ENCODE data around the gene MYO1A.
"Not testable (repeated sequence)": the region's sequence is repeated elsewhere in the genome, so short reads cannot be mapped to it uniquely, and the experiment has no call there.

MYO1A gene

DNA sequence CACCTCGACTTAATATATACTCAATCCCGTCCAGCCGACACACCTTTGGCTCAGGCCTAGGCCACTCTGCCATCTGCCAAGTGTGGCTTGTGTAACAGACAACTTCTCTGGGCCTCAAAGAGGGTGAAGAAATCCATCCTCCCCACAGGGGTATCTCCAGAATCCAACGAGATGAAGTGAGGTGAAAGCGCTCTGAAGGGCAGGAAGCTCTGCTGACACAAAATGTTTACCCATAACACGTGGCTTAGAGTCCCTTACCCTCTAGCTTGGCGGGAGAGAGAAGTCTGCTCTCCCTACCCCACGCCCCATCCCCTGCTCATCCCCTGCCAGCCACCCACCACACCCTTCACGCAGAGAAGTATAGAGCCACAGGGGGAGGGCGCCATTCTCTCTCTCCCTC lies 56.6 kb downstream of the MYO1A start:
- no peak for DNase-seq (ENCODE audit: low spot score)

DNA sequence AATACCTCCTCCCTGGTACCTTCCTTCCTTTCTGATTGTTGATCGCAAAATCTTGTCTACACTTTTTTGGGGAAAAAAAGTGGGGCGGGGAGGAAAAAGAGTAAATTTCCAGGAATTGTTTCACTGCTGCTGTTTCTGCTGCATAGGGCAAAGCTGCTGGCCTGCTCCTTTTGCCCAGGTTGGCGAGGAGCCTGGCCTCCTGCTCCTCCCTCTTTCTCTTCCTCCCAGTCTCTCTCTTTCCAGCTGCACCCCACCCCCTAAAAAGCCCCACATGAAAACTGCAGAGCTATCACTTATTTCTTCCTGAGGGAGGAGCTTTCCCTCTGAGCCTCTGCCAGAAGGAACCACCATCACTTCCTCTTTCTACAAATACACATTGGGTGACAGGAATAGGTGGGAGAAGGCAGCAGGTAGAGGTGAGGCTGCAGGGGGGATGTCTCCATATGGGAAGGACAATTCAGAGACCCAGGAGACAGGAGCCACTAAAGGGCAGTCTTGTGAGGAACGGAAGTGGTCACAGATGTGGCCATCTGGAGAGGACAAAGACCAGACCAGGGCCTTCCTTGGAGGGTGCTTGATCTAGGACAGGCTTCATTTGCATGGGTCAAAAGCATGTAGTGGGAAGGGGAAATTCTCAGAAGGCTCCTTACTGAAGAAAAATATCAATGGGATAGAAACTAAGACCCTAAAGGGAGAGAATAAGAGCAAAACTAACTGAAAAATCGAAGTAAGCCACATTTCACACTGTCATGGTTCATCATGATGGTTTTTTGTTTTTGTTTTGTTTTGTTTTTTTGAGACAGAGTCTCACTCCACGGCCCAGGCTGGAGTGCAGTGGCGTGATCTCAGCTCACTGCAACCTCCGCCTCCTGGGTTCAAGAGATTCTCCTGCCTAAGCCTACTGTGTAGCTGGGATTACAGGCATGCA lies 58.3 kb downstream of the MYO1A start:
- no peak for DNase-seq (ENCODE audit: low spot score)

DNA sequence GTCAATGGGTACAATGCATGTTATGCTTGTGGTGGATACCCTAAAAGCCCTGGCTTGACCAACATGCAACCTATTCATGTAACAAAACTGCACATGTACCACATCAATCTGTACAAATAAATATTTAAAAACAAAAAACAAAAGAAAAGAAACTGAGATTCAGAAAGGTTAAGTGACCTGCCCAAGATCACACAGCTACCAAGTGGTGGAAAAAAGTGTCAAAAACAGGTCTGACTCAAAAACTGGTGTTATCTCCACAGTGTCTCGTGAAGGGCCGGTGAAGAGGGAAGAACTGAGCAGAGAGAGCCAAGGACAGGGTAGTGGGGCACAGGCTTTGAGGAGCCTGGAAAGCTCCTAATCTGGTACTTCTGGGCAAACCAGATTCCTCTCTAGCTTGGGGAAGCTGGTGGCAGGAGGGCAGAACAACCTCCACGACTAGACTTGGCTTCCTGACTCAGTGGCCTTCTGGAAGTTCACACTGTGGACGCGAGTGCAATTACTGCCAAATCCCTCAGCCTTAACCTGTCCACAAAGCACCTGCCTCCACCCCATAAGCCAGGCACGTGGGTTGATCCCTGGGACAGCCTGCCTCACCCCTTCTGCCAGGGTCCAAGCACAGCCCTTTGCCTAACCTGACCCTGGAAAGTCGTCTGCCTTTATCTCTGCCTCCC lies 59.1 kb downstream of the MYO1A start:
- DNase-seq (ENCODE audit: low spot score), result no peak

DNA sequence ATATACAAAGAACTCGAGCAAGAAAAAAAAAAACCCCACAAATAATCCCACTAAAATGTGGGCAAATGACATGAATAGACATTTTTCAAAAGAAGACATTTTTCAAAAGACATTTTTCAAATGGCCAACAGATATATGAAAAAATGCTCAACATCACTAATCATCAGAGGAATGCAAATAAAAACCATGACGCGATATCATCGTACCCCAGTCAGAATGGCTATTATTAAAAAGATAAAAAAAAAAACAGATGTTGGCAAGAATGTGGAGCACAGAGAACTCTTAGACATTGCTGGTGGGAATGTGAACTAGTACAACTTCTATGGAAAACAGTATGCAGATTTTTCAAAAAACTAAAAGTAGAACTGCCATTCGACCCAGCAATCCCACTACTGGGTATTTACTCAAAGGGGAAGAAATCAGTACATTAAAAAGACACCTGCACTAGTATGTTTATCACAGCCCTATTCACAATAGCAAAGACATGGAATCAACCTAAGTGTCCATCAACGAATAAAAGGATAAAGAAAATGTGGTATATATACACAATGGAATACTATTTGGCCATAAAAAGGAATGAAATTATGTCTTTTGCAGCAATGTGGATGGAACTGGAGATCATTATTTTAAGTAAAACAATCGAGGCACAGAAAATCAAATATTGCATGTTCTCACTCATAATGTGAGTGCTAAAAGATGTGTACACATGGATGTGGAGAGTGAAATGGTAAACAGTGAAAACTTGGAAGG lies 59.9 kb downstream of the MYO1A start:
- DNase-seq (ENCODE audit: low spot score), result no peak

DNA sequence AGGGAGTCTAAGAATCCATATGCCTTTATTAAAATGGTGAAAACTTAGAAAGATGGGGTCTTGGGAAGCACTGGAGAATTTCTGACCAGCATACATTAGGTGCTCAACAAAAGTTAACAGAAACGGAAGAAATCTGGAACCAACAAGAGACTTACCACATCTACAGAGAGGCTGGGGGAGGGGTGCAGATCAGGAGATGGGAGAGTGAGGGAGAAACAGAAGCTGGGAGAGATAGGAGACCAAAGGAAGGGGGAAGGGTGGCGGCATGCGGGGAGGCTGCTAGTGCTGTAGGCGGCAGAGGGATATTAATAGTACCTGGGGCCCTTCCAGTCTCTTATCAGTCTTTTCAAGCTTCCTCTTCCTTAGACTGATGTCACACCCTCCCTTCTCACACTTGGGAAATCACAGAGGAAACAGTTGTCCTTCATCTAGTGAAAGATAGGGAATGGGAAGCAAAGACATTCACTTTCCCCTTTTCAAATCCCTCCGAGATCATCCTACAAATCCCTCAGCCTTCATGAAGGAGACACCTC lies 61.7 kb downstream of the MYO1A start:
- DNase-seq (ENCODE audit: low spot score), result no peak

DNA sequence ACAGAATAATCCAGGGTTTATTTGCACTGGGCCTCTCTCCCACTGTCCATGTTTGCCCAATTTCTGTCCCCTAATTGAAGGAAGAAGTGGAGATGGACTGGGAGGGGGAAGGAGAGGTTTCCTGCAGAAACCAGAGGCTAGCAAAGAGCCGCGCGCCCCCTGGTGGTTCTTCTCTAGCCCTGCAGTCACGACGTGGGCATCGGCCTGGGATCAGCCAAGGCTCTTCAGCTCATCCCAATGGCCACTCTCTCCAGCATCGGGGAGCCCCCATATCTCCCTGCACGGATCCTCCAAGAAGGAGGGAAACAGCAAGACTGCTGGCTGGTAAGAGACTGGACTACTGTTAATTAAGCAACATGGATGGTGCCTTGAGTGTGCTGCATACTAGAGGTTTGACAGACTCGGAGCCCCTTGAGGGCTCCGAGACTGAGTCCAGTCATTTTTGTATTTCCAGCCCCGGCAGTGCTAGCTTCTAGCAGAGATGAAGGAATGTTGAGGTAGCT lies 62.3 kb downstream of the MYO1A start:
- peak; percentile 87 for DNase-seq (ENCODE audit: low spot score)

DNA sequence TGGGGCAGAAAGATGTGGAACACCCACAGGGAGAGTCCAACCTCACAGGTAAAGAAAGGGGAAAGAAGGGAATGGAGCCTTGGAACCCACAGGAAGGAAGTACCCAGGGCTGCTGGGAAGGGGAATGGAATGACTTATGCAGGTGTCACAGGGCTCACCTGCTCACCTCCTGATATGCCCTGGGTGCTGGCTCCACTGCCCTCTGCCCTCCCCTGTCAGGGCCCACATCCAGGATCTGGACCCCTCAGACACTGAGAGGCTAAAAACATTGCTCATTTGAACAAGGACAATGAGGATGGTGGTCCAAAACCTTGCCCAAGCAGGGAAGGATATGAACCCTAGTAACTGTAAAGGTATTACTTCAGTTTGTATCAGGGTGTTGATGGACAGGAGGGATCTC lies 62.9 kb downstream of the MYO1A start:
- DNase-seq (ENCODE audit: low spot score), result no peak

DNA sequence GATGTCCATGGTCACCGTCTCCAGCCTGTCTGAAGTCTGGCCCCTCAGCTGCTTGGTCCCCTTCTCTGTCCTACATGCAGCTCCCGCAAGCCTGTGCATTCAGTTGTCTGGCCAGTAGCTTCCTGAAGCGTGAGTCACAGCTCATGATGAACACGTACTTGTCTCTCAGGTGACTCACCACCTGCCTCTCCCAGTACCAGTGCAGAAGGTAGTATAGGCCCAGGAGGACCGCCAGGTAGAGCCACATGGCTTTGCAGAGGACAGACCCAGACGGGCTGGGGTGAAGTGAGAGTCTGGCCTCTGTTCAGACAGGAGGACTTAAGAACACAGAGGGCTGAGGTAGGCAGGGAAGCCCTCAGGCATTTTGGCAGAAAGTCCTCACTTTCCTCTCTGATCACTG lies 64.2 kb downstream of the MYO1A start:
- DNase-seq (ENCODE audit: low spot score), result peak; percentile 86

DNA sequence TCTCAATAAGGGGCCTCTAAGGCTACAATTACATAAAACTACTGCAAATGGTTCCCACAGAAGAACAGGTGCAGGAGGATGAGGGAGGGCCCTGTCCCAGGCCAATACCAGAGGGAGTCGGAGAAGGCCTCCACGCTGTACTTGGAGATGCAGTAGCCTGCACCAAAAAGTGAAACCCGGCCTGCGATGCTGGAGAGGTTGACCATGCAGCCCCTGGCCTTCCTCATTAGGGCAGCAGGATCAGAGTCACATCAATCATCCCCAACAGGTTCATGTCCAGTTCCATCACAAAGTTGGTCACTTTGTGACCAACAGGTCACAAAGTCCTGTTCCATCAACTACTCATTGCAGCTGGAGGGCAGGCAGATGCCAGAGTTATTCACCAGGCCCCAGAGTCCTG lies 66.5 kb downstream of the MYO1A start:
- no peak for DNase-seq (ENCODE audit: low spot score)

DNA sequence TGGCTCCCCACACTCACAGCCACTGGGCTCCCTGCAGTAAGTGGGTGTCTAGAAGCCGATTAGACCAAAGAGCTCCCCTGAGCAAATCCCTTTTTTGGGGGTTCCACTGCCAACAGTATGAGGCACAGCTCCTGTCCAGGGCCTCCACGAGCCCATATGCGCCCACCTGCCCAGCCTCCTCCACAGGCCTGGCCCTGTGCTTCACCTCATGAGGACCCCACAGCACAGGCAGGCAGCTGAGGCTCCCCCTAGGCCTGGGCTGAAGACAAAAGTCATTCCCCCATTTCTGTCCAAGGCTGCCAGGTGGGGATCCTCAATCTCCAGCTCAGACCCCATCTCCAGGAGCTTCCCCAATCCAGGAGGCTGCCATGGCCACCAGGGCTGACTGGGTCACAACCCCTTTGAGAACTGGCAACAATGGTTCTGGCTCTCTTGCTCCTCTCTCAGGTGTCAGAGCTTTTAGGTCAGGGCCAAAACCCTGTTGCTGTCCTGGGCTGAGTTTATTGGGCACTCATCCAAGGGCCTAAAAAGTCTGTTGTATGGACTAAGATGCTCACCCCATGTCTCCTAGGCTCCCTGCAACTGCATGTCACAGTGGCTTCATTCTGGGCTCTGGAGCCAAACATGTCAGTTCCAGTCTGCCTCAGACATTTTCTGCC lies 67.2 kb downstream of the MYO1A start:
- not testable (repeated sequence) for DNase-seq (ENCODE audit: low spot score)

DNA sequence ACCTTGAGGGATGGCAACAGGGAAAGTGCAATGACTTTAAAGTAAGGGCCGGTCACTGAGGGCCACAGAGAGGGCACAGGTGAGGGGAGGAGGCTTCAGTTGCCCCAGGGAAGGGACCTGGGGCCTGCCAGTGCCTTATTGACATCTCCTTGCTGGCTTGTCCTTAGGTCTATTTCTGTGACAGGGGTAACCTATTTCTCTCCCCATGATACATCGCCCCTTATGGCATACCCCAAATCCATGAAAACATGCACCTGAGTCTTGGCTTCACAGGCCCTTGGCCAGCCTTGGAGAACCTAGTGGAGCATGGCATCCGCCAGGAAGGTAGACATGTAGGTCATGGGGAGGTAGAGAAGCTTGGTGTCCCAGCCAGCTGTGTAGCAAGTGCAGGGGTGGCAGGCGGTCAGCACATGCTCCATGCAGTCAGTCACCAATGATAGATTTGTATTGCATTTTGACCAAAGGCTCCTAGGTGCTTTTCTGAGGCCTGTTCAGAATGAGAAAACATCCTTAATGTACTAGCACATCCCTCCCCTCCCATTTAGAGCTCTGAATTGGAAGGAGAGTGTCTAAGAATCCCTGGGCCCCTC lies 68.9 kb downstream of the MYO1A start:
- no peak for DNase-seq (ENCODE audit: low spot score)

DNA sequence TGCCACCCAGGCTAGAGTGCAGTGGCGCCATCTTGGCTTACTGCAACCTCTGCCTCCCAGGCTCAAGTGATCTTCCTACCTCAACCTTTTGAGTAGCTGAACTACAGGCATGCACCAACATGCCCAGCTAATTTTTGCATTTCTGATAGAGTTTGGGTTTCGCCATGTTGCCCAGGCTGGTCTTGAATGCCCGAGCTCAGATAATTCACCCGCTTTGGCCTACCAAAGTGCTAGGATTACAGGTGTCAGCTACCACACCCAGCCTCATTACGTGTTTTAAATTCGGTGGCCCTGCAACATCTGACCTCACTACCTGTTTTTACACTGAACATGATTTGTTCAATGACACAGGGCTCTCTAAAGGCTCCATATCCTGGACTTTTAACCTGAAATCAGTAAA lies 69.7 kb downstream of the MYO1A start:
- no peak for DNase-seq (ENCODE audit: low spot score)

DNA sequence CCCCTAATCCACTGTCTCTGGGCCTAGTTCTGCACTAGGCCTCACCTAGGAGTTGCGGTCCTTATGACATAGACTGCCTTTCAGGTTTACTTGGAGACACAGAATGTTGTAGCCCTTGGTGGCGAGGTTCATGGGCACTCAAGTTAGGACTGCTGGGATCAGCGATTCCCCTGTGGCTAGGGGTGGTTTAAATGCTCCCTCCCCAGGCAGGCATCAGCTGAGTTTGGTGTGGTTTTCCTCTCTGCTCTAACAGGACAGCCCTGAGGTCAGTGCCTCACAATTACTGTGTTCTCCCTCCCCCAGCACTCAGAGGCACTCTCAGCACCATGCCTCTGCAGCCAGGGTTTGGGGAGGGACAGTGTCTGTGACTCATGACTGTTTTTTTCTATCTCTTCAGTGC lies 70.3 kb downstream of the MYO1A start:
- no peak for DNase-seq (ENCODE audit: low spot score)

All from LoVo (cell line).